ENCODE data around the gene FAM167B.
"Not testable (repeated sequence)": the region's sequence is repeated elsewhere in the genome, so short reads cannot be mapped to it uniquely, and the experiment has no call there.

FAM167B gene

DNA sequence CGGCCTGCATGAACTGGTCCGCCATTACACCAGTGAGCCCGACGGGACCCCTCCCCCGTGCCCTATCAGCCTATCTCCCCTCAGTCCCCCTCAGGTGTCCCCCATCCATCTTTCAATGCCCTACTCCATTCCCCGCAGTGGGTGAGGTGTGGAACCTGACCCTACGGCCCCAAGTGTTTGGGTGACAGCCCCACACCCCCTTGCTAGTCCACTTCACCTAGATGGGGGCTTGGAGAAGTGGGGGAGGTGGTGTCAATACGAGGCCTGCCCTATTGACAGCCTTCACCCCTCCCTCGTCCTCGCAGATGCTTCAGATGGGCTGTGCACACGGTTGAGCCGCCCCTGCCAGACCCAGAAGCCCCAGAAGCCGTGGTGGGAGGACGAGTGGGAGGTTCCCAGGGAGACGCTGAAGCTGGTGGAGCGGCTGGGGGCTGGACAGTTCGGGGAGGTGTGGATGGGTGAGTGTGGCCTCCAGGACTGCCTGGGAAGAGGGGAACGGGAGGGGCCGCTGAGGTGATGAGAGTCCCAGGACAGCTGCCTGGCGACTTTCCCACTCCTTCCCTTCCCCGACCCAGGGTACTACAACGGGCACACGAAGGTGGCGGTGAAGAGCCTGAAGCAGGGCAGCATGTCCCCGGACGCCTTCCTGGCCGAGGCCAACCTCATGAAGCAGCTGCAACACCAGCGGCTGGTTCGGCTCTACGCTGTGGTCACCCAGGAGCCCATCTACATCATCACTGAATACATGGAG, 29.2 kb downstream of the FAM167B start:
- TF ChIP-seq, protein P1, sequence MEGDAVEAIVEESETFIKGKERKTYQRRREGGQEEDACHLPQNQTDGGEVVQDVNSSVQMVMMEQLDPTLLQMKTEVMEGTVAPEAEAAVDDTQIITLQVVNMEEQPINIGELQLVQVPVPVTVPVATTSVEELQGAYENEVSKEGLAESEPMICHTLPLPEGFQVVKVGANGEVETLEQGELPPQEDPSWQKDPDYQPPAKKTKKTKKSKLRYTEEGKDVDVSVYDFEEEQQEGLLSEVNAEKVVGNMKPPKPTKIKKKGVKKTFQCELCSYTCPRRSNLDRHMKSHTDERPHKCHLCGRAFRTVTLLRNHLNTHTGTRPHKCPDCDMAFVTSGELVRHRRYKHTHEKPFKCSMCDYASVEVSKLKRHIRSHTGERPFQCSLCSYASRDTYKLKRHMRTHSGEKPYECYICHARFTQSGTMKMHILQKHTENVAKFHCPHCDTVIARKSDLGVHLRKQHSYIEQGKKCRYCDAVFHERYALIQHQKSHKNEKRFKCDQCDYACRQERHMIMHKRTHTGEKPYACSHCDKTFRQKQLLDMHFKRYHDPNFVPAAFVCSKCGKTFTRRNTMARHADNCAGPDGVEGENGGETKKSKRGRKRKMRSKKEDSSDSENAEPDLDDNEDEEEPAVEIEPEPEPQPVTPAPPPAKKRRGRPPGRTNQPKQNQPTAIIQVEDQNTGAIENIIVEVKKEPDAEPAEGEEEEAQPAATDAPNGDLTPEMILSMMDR (IDR thresholded peaks at IDR 0.05; ENCODE audit: low read depth, low read length, poor library complexity, severe bottlenecking) = no peak
- TF ChIP-seq EZH2phosphoT487 (IDR thresholded peaks at IDR 0.05; ENCODE audit: borderline replicate concordance, low read length) = no peak
- peaks cover 34% of the 10 kb centered on the region for H3K4me1 ChIP-seq (ENCODE audit: control insufficient read depth, low read length)
- peaks cover 10% of the 10 kb centered on the region for H3F3A ChIP-seq (ENCODE audit: control insufficient read depth, insufficient read depth)
- no peak overlapping the region for H3K4me2 ChIP-seq (ENCODE audit: low read length)
- H3K9me3 ChIP-seq (ENCODE audit: control insufficient read depth, insufficient read depth, low read length) = no peaks in the 10 kb centered on the region
- H3K79me2 ChIP-seq (ENCODE audit: control insufficient read depth, low read length) = peaks cover 24% of the 10 kb centered on the region
- no peak overlapping the region for H3K4me3 ChIP-seq (ENCODE audit: low read length)
- H4K20me1 ChIP-seq (ENCODE audit: control insufficient read depth, insufficient read depth, low read depth, low read length) = no peaks in the 10 kb centered on the region
- H3K27ac ChIP-seq (ENCODE audit: low read depth, low read length) = no peak overlapping the region
- no peaks in the 10 kb centered on the region for H3K27me3 ChIP-seq (ENCODE audit: control insufficient read depth, low read length)
- no peaks in the 10 kb centered on the region for H3K9me2 ChIP-seq (replicated peaks; ENCODE audit: control insufficient read depth, low read length)
- peaks cover 66% of the 10 kb centered on the region for H3K36me3 ChIP-seq (ENCODE audit: control insufficient read depth, low read length)

DNA sequence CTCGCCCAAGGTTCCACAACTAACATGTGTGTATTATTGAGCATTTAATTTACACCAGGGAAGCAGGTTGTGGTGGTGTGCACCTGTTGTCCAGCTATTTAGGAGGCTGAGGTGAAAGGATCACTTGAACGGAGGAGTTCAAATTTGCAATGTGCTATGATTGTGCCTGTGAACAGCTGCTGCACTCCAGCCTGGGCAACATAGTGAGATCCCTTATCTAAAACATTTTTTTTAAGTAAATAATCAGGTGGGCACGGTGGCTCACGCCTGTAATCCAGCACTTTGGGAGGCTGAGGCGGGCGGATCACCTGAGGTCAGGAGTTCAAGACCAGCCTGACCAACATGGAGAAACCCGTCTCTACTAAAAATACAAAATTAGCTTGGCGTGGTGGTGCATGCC, 37.8 kb downstream of the FAM167B start:
- not testable (repeated sequence) for H3K27me3 ChIP-seq (ENCODE audit: control insufficient read depth, low read length); H3K27ac ChIP-seq (ENCODE audit: low read depth, low read length); H3K79me2 ChIP-seq (ENCODE audit: control insufficient read depth, low read length); H3K4me2 ChIP-seq (ENCODE audit: low read length); H4K20me1 ChIP-seq (ENCODE audit: control insufficient read depth, insufficient read depth, low read depth, low read length); H3K9me3 ChIP-seq (ENCODE audit: control insufficient read depth, insufficient read depth, low read length); H3K4me1 ChIP-seq (ENCODE audit: control insufficient read depth, low read length); H3K9me2 ChIP-seq (replicated peaks; ENCODE audit: control insufficient read depth, low read length); H3K4me3 ChIP-seq (ENCODE audit: low read length); H3F3A ChIP-seq (ENCODE audit: control insufficient read depth, insufficient read depth)
- peaks cover 42% of the 10 kb centered on the region for H3K36me3 ChIP-seq (ENCODE audit: control insufficient read depth, low read length)

DNA sequence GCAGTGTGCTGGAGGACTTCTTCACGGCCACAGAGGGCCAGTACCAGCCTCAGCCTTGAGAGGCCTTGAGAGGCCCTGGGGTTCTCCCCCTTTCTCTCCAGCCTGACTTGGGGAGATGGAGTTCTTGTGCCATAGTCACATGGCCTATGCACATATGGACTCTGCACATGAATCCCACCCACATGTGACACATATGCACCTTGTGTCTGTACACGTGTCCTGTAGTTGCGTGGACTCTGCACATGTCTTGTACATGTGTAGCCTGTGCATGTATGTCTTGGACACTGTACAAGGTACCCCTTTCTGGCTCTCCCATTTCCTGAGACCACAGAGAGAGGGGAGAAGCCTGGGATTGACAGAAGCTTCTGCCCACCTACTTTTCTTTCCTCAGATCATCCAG, 38.6 kb downstream of the FAM167B start:
- TF ChIP-seq EZH2phosphoT487 (IDR thresholded peaks at IDR 0.05; ENCODE audit: borderline replicate concordance, low read length) = no peak
- TF ChIP-seq, protein P1 (IDR thresholded peaks at IDR 0.05; ENCODE audit: low read depth, low read length, poor library complexity, severe bottlenecking) = no peak
- no peaks in the 10 kb centered on the region for H3K27me3 ChIP-seq (ENCODE audit: control insufficient read depth, low read length)
- no peak overlapping the region for H3K4me3 ChIP-seq (ENCODE audit: low read length)
- peaks cover 35% of the 10 kb centered on the region for H3K36me3 ChIP-seq (ENCODE audit: control insufficient read depth, low read length)
- no peak overlapping the region for H3K4me2 ChIP-seq (ENCODE audit: low read length)
- no peaks in the 10 kb centered on the region for H4K20me1 ChIP-seq (ENCODE audit: control insufficient read depth, insufficient read depth, low read depth, low read length)
- H3K9me3 ChIP-seq (ENCODE audit: control insufficient read depth, insufficient read depth, low read length) = no peaks in the 10 kb centered on the region
- H3K79me2 ChIP-seq (ENCODE audit: control insufficient read depth, low read length) = no peaks in the 10 kb centered on the region
- H3K4me1 ChIP-seq (ENCODE audit: control insufficient read depth, low read length) = peaks cover 13% of the 10 kb centered on the region
- no peak overlapping the region for H3K27ac ChIP-seq (ENCODE audit: low read depth, low read length)
- H3K9me2 ChIP-seq (replicated peaks; ENCODE audit: control insufficient read depth, low read length) = no peaks in the 10 kb centered on the region
- peaks cover 6% of the 10 kb centered on the region for H3F3A ChIP-seq (ENCODE audit: control insufficient read depth, insufficient read depth)

DNA sequence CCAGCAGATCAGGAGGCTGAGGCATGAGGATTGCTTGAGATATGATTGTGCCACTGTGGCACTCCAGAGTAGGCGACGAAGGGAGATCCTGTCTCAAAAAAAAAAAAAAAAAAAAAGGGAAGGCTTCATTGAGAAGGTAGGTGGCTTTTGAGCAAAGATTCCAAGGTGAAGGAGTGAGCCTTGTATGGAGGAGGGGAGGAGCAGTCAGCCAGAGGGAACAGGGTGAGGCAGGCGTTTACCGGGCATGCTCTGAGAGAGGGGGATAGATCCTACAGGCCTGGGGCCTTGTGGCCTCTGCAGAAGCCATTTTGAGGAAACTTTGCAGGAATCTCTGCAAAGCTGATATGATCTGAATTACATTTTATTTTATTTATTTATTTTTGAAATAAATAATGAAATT, 39.7 kb downstream of the FAM167B start:
- H3K36me3 ChIP-seq (ENCODE audit: control insufficient read depth, low read length) = peaks cover 28% of the 10 kb centered on the region
- H3K27ac ChIP-seq (ENCODE audit: low read depth, low read length) = no peak overlapping the region
- no peak overlapping the region for H3K4me3 ChIP-seq (ENCODE audit: low read length)
- no peaks in the 10 kb centered on the region for H3K27me3 ChIP-seq (ENCODE audit: control insufficient read depth, low read length)
- H3F3A ChIP-seq (ENCODE audit: control insufficient read depth, insufficient read depth) = peaks cover 6% of the 10 kb centered on the region
- no peaks in the 10 kb centered on the region for H4K20me1 ChIP-seq (ENCODE audit: control insufficient read depth, insufficient read depth, low read depth, low read length)
- H3K9me2 ChIP-seq (replicated peaks; ENCODE audit: control insufficient read depth, low read length) = no peaks in the 10 kb centered on the region
- no peak overlapping the region for H3K4me2 ChIP-seq (ENCODE audit: low read length)
- no peak for TF ChIP-seq EZH2phosphoT487 (IDR thresholded peaks at IDR 0.05; ENCODE audit: borderline replicate concordance, low read length)
- TF ChIP-seq, protein P1 (IDR thresholded peaks at IDR 0.05; ENCODE audit: low read depth, low read length, poor library complexity, severe bottlenecking) = no peak
- peaks cover 23% of the 10 kb centered on the region for H3K4me1 ChIP-seq (ENCODE audit: control insufficient read depth, low read length)
- H3K9me3 ChIP-seq (ENCODE audit: control insufficient read depth, insufficient read depth, low read length) = no peaks in the 10 kb centered on the region
- H3K79me2 ChIP-seq (ENCODE audit: control insufficient read depth, low read length) = peaks cover 4% of the 10 kb centered on the region; the same call in 1 of the 2 replicates

Measured in DOHH2 (cell line).